WTC11 (cell line): ENCODE data around the gene RASA4. TPM values are rescaled to one million over a fixed set of nuclear protein-coding genes. Genes with fewer than 3 reads are reported as not detected.
"Not testable (repeated sequence)": the region's sequence is repeated elsewhere in the genome, so short reads cannot be mapped to it uniquely, and the experiment has no call there.

ENCODE experiments used
- ATAC-seq: fragments of 200-7000 bp; cut with Tn5 transposase; 2 replicates; pipeline ENCODE4 v1.10.0; 2021; ENCODE audit warnings: mild to moderate bottlenecking, moderate library complexity
- CTCF ChIA-PET: fragments of 300-600 bp; sonication (Branson Sonifier 250); formaldehyde crosslinking; loops from one replicate; lab custom pipeline; 2021; ENCODE audit warnings: antibody characterized with exemption; lab: Charles Lee
- POLR2A ChIA-PET: fragments of 350-600 bp; sonication (Branson Sonifier 250); formaldehyde crosslinking; loops from one replicate; lab custom pipeline; 2021; ENCODE audit warnings: antibody characterized with exemption; lab: Charles Lee
- DNase-seq: peaks from one replicate; pipeline ENCODE4 v3.0.0; 2021; ENCODE audit warnings: low spot score
- H3K27ac Mint-ChIP-seq: 2 replicates; pipeline ENCODE4 v1.8.0; 2021; ENCODE audit warnings: mixed read lengths
- H3K27me3 Mint-ChIP-seq: 2 replicates; pipeline ENCODE4 v1.8.0; 2021; ENCODE audit warnings: low read depth, mild to moderate bottlenecking, moderate library complexity, mixed read lengths
- H3K36me3 Mint-ChIP-seq: 2 replicates; pipeline ENCODE4 v1.8.0; 2021; ENCODE audit warnings: mixed read lengths
- H3K4me1 Mint-ChIP-seq: 2 replicates; pipeline ENCODE4 v1.8.0; 2022; ENCODE audit warnings: mixed read lengths
- H3K4me3 Mint-ChIP-seq: 2 replicates; pipeline ENCODE4 v1.8.0; 2021; ENCODE audit warnings: mild to moderate bottlenecking, moderate library complexity, mixed read lengths
- H3K9me3 Mint-ChIP-seq: 2 replicates; pipeline ENCODE4 v1.8.0; 2021; ENCODE audit warnings: mixed read lengths
- total RNA-seq: library from RNA; stranded (reverse); gene quantifications from 3 replicates; pipeline ENCODE4 v1.2.3, GENCODE V29; 2021

Gene RASA4
- total RNA-seq, 1 experiment from 2014 or later: 11.2 TPM

GRCh38 chr7:102618122-102618521 is 1.6 kb upstream of the RASA4 start:
- POLR2A ChIA-PET, H3K36me3 Mint-ChIP-seq, H3K27me3 Mint-ChIP-seq, ATAC-seq, DNase-seq, H3K4me3 Mint-ChIP-seq, CTCF ChIA-PET, H3K9me3 Mint-ChIP-seq, H3K27ac Mint-ChIP-seq, H3K4me1 Mint-ChIP-seq: not testable (repeated sequence)

GRCh38 chr7:102615930-102616329 is 626 bp downstream of the RASA4 start:
- POLR2A ChIA-PET, H3K27me3 Mint-ChIP-seq, H3K4me3 Mint-ChIP-seq, H3K4me1 Mint-ChIP-seq, H3K9me3 Mint-ChIP-seq, ATAC-seq, H3K27ac Mint-ChIP-seq, CTCF ChIA-PET, H3K36me3 Mint-ChIP-seq, DNase-seq: not testable (repeated sequence)

- H3K4me3 Mint-ChIP-seq, DNase-seq, H3K36me3 Mint-ChIP-seq, H3K27me3 Mint-ChIP-seq, H3K4me1 Mint-ChIP-seq, CTCF ChIA-PET, H3K27ac Mint-ChIP-seq, H3K9me3 Mint-ChIP-seq, POLR2A ChIA-PET: not testable (repeated sequence)
- peak; percentile 2 for ATAC-seq
Observed at GRCh38 chr7:102614873-102615272, 1.7 kb downstream of the RASA4 start.

DNA sequence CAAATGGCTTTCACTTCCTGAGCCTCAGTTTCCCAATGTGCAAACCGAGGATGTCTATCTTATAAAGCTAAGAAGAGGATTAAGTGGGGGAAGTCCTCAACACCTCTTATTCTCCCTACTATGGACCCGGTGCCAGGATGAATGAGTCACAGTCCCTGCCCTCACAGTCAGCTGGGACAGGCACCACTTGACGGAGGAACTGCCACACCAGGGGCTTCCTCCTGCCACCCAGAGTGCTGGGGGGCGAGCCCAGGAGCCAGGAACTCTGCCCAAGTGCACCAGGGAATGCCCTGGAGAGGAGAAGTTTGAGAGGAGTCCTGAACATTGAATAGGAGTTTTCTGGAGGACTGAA is 2.2 kb downstream of the RASA4 start:
- H3K36me3 Mint-ChIP-seq, H3K4me3 Mint-ChIP-seq, H3K27me3 Mint-ChIP-seq, H3K4me1 Mint-ChIP-seq, POLR2A ChIA-PET, ATAC-seq, DNase-seq, H3K27ac Mint-ChIP-seq, CTCF ChIA-PET, H3K9me3 Mint-ChIP-seq: not testable (repeated sequence)

DNA sequence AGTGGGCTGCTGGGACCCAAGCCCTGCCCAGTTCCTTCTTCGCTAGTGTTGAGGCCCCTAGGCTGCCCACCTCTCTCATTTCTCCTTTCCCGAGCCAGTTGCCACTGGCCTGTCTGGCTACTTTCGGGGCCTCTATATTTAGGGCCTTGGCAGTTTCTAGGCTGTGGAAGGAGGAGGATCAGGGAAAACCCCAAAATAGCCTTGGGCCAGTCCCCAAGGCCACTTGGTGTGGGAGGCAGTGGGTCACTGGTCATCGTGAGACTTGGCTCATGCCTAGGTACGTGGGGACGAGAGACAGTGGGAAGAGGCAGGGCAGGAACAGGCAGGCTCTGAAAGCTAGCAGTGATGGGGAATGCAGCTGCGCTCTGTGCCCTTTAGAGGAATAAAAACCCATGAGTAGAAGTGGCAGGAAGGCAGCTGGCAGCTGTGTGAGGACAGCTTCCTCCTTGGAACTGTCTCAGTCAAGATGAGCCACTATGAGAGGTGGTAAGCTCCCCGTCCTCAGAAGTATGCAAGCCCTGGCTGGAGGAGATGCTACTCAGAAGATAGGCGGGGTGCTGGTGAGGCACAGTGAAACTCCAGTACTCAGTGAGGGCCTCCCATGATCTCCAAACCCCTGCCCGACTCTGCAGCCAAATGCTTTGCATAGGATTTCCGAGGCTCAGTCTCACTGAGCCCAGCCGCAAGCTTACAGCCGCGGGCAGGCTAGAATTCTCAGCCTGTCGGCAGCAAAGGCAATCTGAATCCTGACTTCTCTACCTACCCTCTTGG is 2.8 kb downstream of the RASA4 start:
- H3K9me3 Mint-ChIP-seq, POLR2A ChIA-PET, H3K36me3 Mint-ChIP-seq, CTCF ChIA-PET, H3K4me3 Mint-ChIP-seq, H3K4me1 Mint-ChIP-seq, H3K27me3 Mint-ChIP-seq, ATAC-seq, H3K27ac Mint-ChIP-seq: not testable (repeated sequence)
- peak; percentile 7 for DNase-seq

DNA sequence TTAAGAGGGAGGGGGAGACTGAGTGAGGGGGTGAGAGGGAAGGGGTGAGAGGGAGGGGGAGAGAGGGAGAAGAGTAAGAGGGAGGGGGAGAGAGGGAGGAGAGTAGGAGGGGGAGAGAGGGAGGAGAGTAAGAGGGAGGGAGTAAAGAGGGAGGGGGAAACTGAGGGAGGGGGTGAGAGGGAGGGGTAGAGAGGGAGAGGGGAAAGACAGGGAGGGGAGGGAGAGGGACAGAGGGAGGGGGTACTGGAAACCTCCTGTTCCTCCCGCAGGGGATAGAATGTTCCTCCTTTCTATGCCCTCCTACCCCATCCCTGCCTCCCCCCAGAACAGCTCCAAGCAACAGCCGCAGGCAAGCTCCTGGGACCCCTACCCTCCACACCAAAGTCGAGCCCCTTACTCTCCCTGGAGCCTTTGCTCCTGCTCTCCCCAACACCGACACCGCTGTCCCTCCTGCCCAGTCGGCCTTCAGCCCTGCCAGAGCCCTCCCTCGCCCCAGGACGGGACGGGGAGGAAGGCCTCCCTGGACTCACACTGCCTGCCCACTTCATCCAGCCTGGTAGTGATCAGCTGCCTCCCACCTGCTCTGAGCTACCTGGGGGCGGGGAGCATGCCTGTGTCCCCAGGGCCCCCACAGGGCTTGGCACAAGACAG is 4.8 kb downstream of the RASA4 start:
- CTCF ChIA-PET, ATAC-seq: not testable (repeated sequence)

GRCh38 chr7:102611013-102611674 is 5.4 kb downstream of the RASA4 start:
- H3K4me1 Mint-ChIP-seq, CTCF ChIA-PET, H3K27ac Mint-ChIP-seq, H3K9me3 Mint-ChIP-seq, H3K36me3 Mint-ChIP-seq, POLR2A ChIA-PET, H3K27me3 Mint-ChIP-seq, DNase-seq, H3K4me3 Mint-ChIP-seq: not testable (repeated sequence)
- ATAC-seq: peak; percentile 76

More for the DNA sequence above, 4.8 kb downstream of the RASA4 start:
- H3K4me1 Mint-ChIP-seq, H3K27me3 Mint-ChIP-seq, H3K27ac Mint-ChIP-seq, H3K9me3 Mint-ChIP-seq, POLR2A ChIA-PET, H3K36me3 Mint-ChIP-seq: not testable (repeated sequence)
- 0 out of 2 replicates have a peak overlapping the region, but pooled peaks have one; percentile 39 for H3K4me3 Mint-ChIP-seq
- DNase-seq: peak; percentile 38

- POLR2A ChIA-PET, H3K9me3 Mint-ChIP-seq, ATAC-seq, H3K27ac Mint-ChIP-seq, H3K36me3 Mint-ChIP-seq, H3K27me3 Mint-ChIP-seq, H3K4me3 Mint-ChIP-seq, CTCF ChIA-PET, H3K4me1 Mint-ChIP-seq: not testable (repeated sequence)
- DNase-seq: peak; percentile 12
Observed at GRCh38 chr7:102610441-102610840, 6.1 kb downstream of the RASA4 start.

- CTCF ChIA-PET, H3K4me1 Mint-ChIP-seq, H3K27me3 Mint-ChIP-seq: not testable (repeated sequence)
Observed at GRCh38 chr7:102609734-102610133, 6.8 kb downstream of the RASA4 start.

DNA sequence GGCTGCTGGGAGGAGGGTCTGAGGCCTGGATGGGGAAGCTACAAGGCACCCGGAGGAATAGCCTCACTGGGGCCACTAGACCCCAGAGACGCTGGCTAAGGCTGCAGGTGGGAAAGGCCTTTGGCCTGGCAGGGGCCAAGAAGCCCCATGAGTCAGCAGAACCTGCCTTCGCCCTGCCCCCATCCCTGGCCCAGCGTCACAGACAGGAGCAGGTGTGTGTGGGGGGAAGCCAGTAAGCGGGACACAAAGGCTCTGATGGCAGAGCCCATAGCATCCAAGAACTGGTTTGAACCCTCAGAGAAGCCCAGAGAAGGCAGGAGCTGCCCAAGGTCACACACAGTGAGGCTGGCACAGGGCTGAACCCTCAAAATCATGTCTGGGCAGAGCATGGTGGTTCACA is 9.7 kb downstream of the RASA4 start:
- H3K36me3 Mint-ChIP-seq, H3K4me3 Mint-ChIP-seq, H3K27ac Mint-ChIP-seq, H3K9me3 Mint-ChIP-seq, CTCF ChIA-PET, H3K4me1 Mint-ChIP-seq, H3K27me3 Mint-ChIP-seq, DNase-seq, POLR2A ChIA-PET, ATAC-seq: not testable (repeated sequence)

More at GRCh38 chr7:102609734-102610133, 6.8 kb downstream of the RASA4 start:
- H3K9me3 Mint-ChIP-seq, DNase-seq, H3K36me3 Mint-ChIP-seq, POLR2A ChIA-PET, H3K4me3 Mint-ChIP-seq, H3K27ac Mint-ChIP-seq, ATAC-seq: not testable (repeated sequence)

DNA sequence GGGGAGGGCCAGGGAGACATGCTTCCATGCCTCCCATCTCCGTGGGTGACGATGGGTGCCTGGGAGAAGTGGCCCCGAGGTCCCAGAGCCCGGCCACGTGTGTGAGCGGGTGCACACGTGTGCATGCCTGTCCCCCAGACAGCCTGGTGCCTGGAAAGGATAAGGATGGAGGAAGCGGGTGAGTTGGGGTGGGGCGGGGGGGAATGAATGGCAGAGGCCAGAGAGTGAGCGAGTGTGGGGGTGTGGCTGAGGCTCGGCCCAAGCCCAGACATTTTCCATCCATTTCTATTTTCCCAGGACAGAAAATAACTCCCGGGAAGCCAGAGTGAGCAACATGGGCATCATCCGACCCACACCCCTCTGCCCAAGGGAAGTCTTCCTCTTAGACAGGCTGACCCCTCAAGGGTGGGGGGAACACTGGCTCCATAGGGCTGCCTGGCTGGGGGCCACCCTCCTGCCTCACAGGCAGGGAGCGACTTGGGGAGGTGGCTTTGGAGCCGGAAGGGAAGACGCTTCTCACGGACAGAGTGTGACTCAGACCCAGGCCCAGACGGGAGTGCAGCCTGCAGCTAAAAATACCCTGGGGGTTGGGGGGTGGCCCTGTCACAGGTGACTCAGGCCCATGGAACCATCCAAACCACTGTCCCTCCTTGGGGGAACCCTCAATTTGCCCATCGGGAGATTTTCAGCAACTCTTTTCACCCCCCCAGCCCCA is 12.0 kb downstream of the RASA4 start:
- H3K4me1 Mint-ChIP-seq, H3K9me3 Mint-ChIP-seq, DNase-seq, H3K4me3 Mint-ChIP-seq, H3K36me3 Mint-ChIP-seq, CTCF ChIA-PET, H3K27me3 Mint-ChIP-seq, POLR2A ChIA-PET, H3K27ac Mint-ChIP-seq: not testable (repeated sequence)
- ATAC-seq: peak; percentile 40

- H3K9me3 Mint-ChIP-seq, ATAC-seq, H3K4me3 Mint-ChIP-seq, H3K4me1 Mint-ChIP-seq, H3K27me3 Mint-ChIP-seq, POLR2A ChIA-PET, H3K27ac Mint-ChIP-seq, H3K36me3 Mint-ChIP-seq, CTCF ChIA-PET, DNase-seq: not testable (repeated sequence)
Observed at GRCh38 chr7:102602317-102602716, 14.2 kb downstream of the RASA4 start.
